Thyroid gland (tissue), 4 donors: ENCODE results near the gene CHST12.

Experiments
- POLR2A ChIP-seq, 2 donors: fragments of 450-650 bp; IDR thresholded peaks; one replicate each; pipeline ENCODE4 v1.6.1; 2017; ENCODE audit warnings: antibody characterized with exemption in 2 of 2, mild to moderate bottlenecking in 2 of 2, moderate library complexity in 1 of 2
- TF ChIP-seq, protein P1 (sequence below), 6 experiments: fragments of 200-600 bp in 3 of 6; fragments of 450-650 bp in 3 of 6; sonication (generic) in 3 of 6; IDR thresholded peaks; one replicate each; pipeline ENCODE4 v1.5.1; 2016 to 2019; ENCODE audit warnings: antibody characterized with exemption in 6 of 6, mild to moderate bottlenecking in 2 of 6, inconsistent platforms in 1 of 6, moderate library complexity in 1 of 6

DNA sequence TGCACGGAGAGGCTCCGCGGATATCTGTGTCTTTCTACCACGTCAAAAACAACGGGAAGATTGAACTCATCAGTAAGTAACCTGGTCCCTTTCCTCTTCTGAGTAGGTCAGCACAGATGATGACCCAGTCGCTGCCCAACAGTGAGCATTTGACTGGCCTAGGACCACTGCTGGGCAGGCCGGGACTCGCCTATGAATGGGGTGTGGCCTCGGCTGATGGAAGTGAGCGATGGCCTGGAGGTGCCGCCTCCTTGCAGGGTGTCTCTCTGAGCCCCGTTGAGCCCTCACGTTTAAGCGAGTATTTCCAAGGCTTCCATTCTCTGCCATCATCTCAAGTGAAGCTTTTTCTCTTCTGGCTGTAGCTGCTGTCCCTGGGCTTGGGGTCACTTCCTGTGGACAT, 30.7 kb upstream of the CHST12 start:
- TF ChIP-seq, protein P1, sequence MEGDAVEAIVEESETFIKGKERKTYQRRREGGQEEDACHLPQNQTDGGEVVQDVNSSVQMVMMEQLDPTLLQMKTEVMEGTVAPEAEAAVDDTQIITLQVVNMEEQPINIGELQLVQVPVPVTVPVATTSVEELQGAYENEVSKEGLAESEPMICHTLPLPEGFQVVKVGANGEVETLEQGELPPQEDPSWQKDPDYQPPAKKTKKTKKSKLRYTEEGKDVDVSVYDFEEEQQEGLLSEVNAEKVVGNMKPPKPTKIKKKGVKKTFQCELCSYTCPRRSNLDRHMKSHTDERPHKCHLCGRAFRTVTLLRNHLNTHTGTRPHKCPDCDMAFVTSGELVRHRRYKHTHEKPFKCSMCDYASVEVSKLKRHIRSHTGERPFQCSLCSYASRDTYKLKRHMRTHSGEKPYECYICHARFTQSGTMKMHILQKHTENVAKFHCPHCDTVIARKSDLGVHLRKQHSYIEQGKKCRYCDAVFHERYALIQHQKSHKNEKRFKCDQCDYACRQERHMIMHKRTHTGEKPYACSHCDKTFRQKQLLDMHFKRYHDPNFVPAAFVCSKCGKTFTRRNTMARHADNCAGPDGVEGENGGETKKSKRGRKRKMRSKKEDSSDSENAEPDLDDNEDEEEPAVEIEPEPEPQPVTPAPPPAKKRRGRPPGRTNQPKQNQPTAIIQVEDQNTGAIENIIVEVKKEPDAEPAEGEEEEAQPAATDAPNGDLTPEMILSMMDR (IDR thresholded peaks at IDR 0.05) = no peak
- TF ChIP-seq POLR2A (IDR thresholded peaks at IDR 0.05) = no peak
